ENCODE results near the gene MOBP. TPM values are rescaled to one million over a fixed set of nuclear protein-coding genes. Genes with fewer than 3 reads are reported as not detected.

MOBP gene
- total RNA-seq, 1 experiment from 2014 or later: 0.57 TPM

GRCh38 chr3:39548282-39548681 lies 80.8 kb downstream of the MOBP start:
- H3K27me3 Mint-ChIP-seq (ENCODE audit: unreplicated experiment): peaks cover 19% of the 10 kb centered on the region
- H3K4me1 Mint-ChIP-seq (ENCODE audit: low read depth, unreplicated experiment): no peaks in the 10 kb centered on the region
- no peaks in the 10 kb centered on the region for H3K36me3 Mint-ChIP-seq (ENCODE audit: insufficient read depth, unreplicated experiment)
- no peaks in the 10 kb centered on the region for H3K9me3 Mint-ChIP-seq (ENCODE audit: low read depth, unreplicated experiment)
- CTCF ChIA-PET: interaction anchor here (0.6 kb wide), 1 partner anchor 839 kb away, joined by 4 read pairs; the partner anchor contains the start of gene ENTPD3
- no peak overlapping the region for H3K27ac Mint-ChIP-seq (ENCODE audit: unreplicated experiment)
- intact Hi-C loops (cut with micrococcal nuclease; ENCODE audit: unreplicated experiment): loop anchor here (10.0 kb wide), 1 partner anchor 437 kb away; no protein-coding TSS in a partner anchor
- H3K4me3 Mint-ChIP-seq (ENCODE audit: low read depth, unreplicated experiment): no peak overlapping the region
- DNase-seq: no peak
- BruUV-seq (replicated peaks): no TSS peak
- TF ChIP-seq, protein P1, sequence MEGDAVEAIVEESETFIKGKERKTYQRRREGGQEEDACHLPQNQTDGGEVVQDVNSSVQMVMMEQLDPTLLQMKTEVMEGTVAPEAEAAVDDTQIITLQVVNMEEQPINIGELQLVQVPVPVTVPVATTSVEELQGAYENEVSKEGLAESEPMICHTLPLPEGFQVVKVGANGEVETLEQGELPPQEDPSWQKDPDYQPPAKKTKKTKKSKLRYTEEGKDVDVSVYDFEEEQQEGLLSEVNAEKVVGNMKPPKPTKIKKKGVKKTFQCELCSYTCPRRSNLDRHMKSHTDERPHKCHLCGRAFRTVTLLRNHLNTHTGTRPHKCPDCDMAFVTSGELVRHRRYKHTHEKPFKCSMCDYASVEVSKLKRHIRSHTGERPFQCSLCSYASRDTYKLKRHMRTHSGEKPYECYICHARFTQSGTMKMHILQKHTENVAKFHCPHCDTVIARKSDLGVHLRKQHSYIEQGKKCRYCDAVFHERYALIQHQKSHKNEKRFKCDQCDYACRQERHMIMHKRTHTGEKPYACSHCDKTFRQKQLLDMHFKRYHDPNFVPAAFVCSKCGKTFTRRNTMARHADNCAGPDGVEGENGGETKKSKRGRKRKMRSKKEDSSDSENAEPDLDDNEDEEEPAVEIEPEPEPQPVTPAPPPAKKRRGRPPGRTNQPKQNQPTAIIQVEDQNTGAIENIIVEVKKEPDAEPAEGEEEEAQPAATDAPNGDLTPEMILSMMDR (IDR thresholded peaks at IDR 0.05; ENCODE audit: unreplicated experiment): no peak

GRCh38 chr3:39550354-39551051 lies 83.0 kb downstream of the MOBP start:
- no peak overlapping the region for H3K27ac Mint-ChIP-seq (ENCODE audit: unreplicated experiment)
- BruUV-seq (replicated peaks): no TSS peak
- intact Hi-C loops (cut with micrococcal nuclease; ENCODE audit: unreplicated experiment): no loop called here
- no peaks in the 10 kb centered on the region for H3K4me1 Mint-ChIP-seq (ENCODE audit: low read depth, unreplicated experiment)
- CTCF ChIA-PET: interaction anchor here (1.0 kb wide), 1 partner anchor 9 kb away, joined by 3 read pairs; no protein-coding TSS in a partner anchor
- no peak for DNase-seq
- H3K9me3 Mint-ChIP-seq (ENCODE audit: low read depth, unreplicated experiment): peaks cover 3% of the 10 kb centered on the region
- no peaks in the 10 kb centered on the region for H3K36me3 Mint-ChIP-seq (ENCODE audit: insufficient read depth, unreplicated experiment)
- TF ChIP-seq, protein P1 (IDR thresholded peaks at IDR 0.05; ENCODE audit: unreplicated experiment): no peak
- H3K27me3 Mint-ChIP-seq (ENCODE audit: unreplicated experiment): peaks cover 20% of the 10 kb centered on the region
- H3K4me3 Mint-ChIP-seq (ENCODE audit: low read depth, unreplicated experiment): no peak overlapping the region

Other genes starting within 250 kb of the MOBP start
- not detected in 2 replicates for gene CX3CR1, start 187.6 kb upstream of the MOBP start, total RNA-seq (2022)
- not detected in 2 replicates for gene CCR8, start 138.0 kb upstream of the MOBP start, total RNA-seq (2022)
- 23.6 and 24.9 TPM in 2 replicates for gene SLC25A38, start 84.3 kb upstream of the MOBP start, total RNA-seq (2022)
- gene RPSA, start 61.0 kb upstream of the MOBP start, total RNA-seq (2022): 751 and 904 TPM in 2 replicates

Data from Calu3 (cell line).